Measurements from ENCODE around the gene CFAP221.

Gene CFAP221

GRCh38 chr2:119682578-119682977 lies 138.3 kb downstream of the CFAP221 start:
- no peak for DNase-seq

DNA sequence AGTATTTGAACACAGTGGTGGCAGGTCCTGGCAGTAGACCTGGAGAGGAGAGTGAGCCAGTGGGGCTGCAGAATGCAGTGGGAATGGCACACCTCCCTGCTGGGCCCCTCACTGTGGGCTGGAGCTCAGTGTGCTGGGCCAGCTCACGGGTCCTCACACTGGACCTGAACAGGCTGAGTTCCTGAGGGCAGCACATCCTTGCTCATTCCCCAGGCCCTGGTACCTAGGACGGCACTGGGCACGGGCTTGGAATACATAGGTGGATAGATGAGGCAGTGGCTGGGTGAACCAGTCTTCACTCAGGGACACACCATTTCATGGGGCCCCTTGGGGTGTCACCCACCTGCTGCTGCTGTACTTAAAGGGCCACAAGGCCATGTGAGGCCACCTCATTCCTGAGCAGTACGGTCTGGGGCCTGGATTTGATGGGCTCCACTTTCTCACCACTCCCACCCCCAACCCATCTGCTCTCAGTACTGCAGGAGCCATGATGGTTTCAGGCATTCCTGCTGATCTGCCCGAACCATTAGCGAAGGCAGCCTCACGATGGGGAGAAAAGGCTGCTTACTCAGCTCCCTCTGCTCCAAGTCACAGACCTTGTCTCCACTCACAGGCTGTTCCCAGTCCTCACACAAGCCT lies 138.9 kb downstream of the CFAP221 start:
- DNase-seq = no peak

- no peak for DNase-seq
Measured at GRCh38 chr2:119683713-119684443, 139.6 kb downstream of the CFAP221 start.

GRCh38 chr2:119684518-119684917 lies 140.3 kb downstream of the CFAP221 start:
- no peak for DNase-seq

GRCh38 chr2:119688616-119689015 lies 144.4 kb downstream of the CFAP221 start:
- DNase-seq = no peak

DNA sequence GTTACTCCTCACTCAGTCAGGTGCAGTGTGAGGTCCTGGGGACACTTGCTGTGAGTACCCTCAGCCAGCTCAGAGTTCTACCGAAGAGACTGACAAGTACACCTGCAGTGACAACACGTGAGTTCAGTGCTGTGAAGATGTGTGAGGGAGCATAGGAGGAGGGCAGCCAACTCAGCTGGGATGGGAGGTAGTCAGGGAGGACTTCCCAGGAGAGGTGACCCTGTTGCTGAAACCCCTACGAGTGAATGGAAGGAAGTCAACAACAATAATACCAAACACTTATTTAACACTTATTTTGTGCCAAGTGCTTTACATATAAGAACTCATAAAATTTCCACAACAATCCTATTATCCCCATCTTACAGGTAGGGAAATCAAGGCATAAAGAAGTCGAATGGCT lies 145.0 kb downstream of the CFAP221 start:
- no peak for DNase-seq

GRCh38 chr2:119691189-119691588 lies 146.9 kb downstream of the CFAP221 start:
- no peak for DNase-seq

GRCh38 chr2:119691651-119692245 lies 147.5 kb downstream of the CFAP221 start:
- no peak for DNase-seq

DNA sequence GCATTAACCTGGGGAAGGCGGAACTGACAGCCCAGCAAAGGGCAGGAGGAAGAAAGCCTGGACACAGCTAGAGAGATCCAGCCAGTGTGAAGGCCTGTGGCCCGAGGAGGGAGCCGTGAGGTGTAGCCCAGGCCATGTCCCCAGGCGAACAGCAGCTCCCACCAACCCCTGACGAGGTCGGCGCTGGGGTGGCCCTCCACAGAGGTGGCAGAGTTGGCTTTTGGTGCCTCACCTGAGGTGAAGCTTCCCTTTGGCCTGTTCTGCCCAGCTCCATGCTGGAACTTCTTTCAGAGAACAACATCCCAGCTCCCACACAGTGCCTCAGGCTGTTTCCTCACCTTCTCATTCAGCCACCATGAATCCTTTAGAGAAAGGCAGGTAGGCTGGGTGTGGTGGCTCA lies 148.1 kb downstream of the CFAP221 start:
- DNase-seq = no peak

DNA sequence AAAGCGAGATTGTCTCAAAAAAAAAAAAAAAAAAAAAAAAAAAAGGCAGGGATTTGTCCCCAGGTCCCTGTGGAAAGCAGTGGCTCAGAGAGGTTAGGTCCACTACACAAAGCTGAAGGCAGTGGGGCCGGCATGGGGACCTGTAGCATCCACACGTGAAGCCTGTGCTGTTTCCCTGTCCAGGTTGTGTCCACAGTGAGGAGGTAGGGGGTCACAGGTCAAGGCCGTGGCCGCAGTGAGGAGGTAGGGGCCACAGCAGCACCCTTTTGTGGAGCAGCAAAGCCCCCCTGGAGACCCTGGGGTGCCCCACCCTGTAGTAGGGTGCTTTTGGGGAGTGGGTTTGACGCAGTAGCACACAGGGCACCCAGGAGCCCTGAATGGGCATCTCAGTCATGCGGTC lies 148.7 kb downstream of the CFAP221 start:
- no peak for DNase-seq

DNA sequence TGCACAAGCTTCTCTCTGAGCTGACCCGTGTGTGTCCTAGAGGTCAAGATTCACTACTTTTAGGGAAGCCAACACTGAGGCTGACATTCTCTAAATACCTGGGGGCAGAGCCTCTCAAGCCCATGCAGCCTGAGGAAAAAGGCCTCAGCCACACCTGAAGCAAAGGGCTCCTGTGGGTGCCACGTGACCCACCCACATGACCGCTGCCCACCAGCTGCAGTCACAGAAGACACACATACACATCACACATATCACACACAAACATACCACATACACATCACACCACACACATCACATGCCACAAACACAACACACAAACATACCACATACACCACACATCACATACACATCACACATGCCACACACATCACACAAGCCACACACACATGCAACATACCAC lies 149.3 kb downstream of the CFAP221 start:
- DNase-seq = no peak

- DNase-seq = no peak
Measured at GRCh38 chr2:119693967-119694366, 149.7 kb downstream of the CFAP221 start.

- no peak for DNase-seq
Measured at GRCh38 chr2:119694470-119694844, 150.2 kb downstream of the CFAP221 start.

- no peak for DNase-seq
Measured at GRCh38 chr2:119694845-119695521, 150.7 kb downstream of the CFAP221 start.

GRCh38 chr2:119696005-119696404 lies 151.8 kb downstream of the CFAP221 start:
- DNase-seq = no peak

- DNase-seq = no peak
Measured at GRCh38 chr2:119696494-119697030, 152.3 kb downstream of the CFAP221 start.

- DNase-seq = no peak
Measured at GRCh38 chr2:119697290-119698020, 153.2 kb downstream of the CFAP221 start.

DNA sequence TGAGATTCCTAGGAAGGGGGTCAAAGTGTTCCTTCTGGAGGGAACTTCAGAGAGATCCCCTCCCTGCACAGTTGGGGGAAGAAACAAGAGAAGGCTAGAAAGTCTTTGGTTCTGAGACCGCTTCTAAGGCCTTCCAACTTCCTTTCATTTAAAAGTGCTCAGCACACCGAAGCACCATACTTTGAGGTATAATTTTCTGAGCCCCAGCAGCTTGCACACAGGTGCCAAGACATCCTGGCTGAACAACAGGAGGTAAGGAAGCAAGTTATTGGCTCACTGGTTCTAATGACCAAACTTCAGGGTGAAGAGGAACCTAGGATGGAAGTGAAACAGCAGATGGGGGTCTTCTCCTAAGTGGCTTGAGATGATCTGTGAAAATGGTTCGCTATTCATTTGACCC lies 154.0 kb downstream of the CFAP221 start:
- no peak for DNase-seq

GRCh38 chr2:119699016-119699606 lies 154.9 kb downstream of the CFAP221 start:
- DNase-seq = no peak

DNA sequence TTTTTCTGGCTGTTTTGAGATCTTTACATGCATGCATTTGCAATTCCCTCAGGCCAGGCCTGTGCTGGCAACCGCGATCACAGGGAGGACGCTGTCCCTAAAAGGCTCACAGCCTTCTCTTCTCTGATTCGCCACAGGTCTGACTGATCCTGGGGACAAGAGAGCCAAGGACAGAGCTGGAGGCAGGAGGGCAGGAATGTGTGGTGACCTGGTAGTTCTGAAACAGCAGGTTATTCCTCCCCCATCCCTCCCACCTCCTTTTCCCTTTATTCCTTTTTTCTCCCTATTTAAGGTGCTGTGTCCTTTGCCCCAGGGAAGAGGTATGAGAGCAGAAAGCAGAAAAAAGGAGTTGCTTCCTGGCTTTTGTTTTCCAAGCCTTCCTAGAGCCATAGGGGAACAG lies 156.6 kb downstream of the CFAP221 start:
- DNase-seq = no peak

GRCh38 chr2:119701352-119701751 lies 157.1 kb downstream of the CFAP221 start:
- DNase-seq = no peak

- DNase-seq = no peak
Measured at GRCh38 chr2:119702203-119702917, 158.1 kb downstream of the CFAP221 start.

Measured in CD4-positive, alpha-beta T cell treated with Interleukin-4 for 4 hours (primary cell).